EH (cell line): ENCODE measurements around the gene CLCN2.

Source experiments
- DNase-seq: peaks from one replicate; pipeline ENCODE4 v3.0.0-alpha.2; 2015; ENCODE audit warnings: low read depth

Gene CLCN2

GRCh38 chr3:184325715-184326369, 35.6 kb downstream of the CLCN2 start:
- DNase-seq = no peak

GRCh38 chr3:184325269-184325668, 36.1 kb downstream of the CLCN2 start:
- no peak for DNase-seq

DNA sequence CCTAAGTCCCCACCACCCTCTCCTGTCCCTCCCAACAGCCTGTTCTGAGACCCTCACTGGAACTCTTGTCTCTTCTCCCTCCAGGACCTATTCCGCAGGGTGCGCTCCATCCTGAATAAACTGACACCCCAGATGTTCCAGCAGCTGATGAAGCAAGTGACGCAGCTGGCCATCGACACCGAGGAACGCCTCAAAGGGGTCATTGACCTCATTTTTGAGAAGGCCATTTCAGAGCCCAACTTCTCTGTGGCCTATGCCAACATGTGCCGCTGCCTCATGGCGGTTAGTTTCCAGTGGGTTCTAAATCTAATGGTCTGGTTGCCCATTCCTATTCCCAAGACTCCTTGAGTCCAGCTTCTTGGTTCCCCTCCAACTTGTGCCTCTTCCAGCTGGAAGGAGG, 37.7 kb downstream of the CLCN2 start:
- no peak for DNase-seq

GRCh38 chr3:184322731-184323487, 38.5 kb downstream of the CLCN2 start:
- no peak for DNase-seq

DNA sequence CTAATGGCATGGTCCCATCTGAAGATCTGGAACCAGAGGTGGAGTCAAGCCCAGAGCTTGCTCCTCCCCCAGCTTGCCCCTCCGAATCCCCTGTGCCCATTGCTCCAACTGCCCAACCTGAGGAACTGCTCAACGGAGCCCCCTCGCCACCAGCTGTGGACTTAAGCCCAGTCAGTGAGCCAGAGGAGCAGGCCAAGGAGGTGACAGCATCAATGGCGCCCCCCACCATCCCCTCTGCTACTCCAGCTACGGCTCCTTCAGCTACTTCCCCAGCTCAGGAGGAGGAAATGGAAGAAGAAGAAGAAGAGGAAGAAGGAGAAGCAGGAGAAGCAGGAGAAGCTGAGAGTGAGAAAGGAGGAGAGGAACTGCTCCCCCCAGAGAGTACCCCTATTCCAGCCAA, 39.7 kb downstream of the CLCN2 start:
- no peak for DNase-seq

GRCh38 chr3:184320104-184320445, 41.3 kb downstream of the CLCN2 start:
- DNase-seq = peak; percentile 98

GRCh38 chr3:184317201-184317600, 44.2 kb downstream of the CLCN2 start:
- DNase-seq = no peak

- no peak for DNase-seq
Observed at GRCh38 chr3:184316792-184317191, 44.6 kb downstream of the CLCN2 start.

DNA sequence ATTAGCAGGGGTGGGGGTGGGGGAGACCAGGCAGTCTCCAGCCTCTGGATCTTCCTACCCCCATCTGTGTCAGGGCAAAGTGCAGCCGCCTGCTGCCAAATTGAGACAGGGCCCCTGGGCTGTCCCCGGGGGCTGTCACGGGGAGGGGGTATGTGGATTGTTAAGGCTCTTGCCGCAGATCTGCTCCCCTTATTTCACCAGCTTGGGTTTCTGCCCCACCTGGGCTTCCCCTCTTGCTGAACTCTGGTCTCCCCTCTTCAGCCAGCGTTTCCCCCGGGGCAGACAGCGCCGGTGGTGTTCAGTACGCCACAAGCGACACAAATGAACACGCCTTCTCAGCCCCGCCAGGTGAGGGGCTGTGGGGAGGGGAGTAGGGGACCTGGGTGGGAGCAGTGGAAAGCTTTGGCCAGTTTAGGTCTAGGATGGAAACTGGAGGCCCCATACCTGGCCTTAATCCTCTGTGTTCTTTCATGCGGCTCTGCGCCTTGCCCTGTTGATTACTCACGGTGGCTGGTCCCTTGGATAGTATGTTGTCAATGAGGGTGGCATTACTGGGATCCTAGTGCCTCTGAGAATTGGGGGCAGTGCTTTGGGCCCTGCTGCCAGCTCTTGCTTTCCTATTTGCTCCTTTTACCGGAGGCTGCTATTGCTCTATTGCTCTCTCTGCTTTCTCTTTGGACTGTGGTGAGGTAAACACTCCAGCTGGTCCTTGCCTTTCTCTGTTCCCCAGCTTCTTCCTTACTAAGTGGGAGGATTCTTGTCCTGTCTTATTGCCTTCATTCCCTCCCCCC, 45.3 kb downstream of the CLCN2 start:
- DNase-seq = peak; percentile 37

DNA sequence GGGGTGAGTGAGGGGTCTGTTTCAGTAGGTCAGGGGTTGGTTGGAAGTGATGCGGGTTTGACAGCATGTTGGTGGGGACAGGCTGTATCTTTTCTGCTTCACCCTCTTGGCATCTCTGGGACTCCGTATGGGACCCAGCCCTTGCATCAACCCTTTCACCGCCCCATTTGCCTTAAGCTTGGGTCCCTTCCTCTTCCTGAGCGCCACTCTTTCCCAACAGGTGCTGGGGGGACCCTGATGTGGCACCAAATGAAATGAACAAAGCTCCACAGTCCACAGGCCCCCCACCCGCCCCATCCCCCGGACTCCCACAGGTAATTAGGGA, 45.9 kb downstream of the CLCN2 start:
- DNase-seq = peak; percentile 33

GRCh38 chr3:184314700-184315542, 46.5 kb downstream of the CLCN2 start:
- DNase-seq = peak; percentile 86

DNA sequence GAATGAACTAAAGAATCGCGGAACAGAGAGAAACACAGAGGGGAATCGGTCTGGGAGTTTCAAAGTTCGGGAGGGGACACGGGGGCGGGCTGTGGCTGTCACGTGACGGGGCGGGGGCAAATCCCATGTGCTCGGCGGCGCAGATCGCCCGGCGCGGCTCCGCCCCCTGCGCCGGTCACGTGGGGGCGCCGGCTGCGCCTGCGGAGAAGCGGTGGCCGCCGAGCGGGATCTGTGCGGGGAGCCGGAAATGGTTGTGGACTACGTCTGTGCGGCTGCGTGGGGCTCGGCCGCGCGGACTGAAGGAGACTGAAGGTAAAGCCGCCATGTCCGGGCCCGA, 47.1 kb downstream of the CLCN2 start, which contains the start of gene EIF4G1:
EIF4G1 (plus strand) TSS at position 244 of the 337 bp plus-strand sequence. CDS start 1,191 bp downstream, outside the sequence.
- DNase-seq = peak; percentile 95

DNA sequence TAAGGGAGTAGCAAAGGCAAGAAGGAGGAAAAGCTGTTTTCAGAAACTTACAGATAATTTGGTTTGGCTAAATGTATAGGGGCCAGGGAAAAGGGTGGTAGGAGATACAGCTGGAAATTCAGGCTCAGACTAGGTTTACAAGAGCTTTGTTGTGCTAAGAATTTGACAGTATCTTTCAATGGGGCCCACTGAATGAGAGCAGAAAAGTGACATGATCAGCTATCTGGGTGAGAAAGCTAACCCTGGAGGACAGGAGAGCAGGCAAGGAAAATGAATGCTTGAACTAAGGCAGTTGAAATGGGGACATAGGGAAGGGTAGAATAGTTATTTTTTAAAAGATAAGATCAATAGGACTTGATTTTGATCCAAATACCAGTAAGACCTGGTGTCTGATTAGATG, 49.8 kb downstream of the CLCN2 start:
- DNase-seq = no peak

GRCh38 chr3:184308744-184309143, 52.7 kb downstream of the CLCN2 start:
- no peak for DNase-seq

DNA sequence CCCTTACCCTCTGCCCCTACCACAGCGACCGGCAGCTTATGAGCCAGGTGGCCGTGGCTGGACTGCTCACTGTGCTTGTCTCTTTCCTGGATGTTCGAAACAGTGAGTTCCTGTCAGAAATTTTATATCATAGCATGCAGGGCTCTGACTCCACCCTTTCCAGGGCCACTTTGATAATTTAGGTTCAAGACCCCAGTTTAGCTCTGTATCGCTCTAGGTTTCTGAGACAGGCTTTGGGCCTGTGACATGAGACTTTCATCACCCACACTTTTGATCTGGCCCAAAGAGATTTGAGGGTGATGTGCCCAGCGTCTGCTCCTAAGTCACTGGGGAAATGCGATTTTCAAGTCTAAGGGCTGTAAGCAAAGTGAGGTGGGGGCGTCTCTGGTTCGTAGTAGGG, 53.5 kb downstream of the CLCN2 start:
- DNase-seq = no peak

DNA sequence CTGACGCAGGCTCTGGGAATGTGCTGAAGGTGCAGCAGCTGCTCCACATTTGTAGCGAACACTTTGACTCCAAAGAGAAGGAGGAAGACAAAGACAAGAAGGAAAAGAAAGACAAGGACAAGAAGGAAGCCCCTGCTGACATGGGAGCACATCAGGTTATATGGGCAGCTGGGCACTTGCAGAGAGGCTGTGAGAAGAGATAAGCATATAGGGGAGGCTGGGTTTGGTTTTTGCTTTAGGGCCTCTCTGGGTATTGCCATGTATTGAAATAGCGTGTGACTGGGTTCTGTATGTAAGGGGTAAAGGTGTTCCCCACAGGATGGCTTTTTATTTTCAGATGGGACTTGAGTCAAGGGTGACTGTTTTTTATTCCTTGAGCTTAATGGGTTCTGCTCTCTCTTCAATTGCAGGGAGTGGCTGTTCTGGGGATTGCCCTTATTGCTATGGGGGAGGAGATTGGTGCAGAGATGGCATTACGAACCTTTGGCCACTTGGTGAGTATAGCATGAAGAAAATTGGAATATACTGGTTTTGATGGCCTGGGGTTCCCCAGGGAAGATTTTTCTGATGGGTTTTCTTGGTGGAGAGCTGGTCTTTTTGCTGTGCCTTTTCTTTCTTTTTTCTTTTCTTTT, 54.9 kb downstream of the CLCN2 start:
- DNase-seq = no peak

DNA sequence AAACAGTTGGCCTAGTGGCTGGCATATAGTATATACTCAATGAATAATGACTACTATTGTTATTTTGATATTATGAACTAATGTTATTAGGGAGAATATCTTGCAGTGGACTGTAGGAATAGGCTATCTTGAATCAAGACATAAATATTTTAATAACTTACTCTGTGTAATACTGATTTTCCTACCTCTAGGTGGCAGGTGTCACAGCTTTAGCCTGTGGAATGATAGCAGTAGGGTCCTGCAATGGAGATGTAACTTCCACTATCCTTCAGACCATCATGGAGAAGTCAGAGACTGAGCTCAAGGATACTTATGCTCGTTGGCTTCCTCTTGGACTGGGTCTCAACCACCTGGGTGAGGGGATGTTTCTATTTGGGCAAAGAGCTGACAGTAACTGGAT, 55.8 kb downstream of the CLCN2 start:
- DNase-seq = peak; percentile 37

DNA sequence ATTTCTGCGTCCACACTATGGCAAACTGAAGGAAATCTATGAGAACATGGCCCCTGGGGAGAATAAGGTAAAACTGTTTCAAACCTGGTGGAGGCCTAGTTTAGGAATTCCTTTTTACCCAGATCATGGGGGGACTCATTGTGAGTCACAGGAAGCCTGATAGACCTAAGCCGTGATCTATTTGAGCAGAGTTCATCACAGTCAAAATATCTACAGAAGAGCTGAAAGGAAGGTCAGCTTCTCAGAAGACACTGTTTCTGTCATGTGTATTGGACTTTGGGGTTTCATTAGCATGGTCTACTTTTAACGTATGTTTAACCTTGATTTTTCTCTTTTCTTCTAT, 61.1 kb downstream of the CLCN2 start:
- DNase-seq = peak; percentile 66

GRCh38 chr3:184299488-184300377, 61.7 kb downstream of the CLCN2 start:
- DNase-seq = peak; percentile 71

GRCh38 chr3:184298759-184299487, 62.5 kb downstream of the CLCN2 start, which contains the start of gene PSMD2:
PSMD2 (plus strand) TSS chr3:184299241; CDS start chr3:184299267, 26 bp downstream.
- DNase-seq = peak; percentile 97
